GM21576 (cell line): Measurements from ENCODE around the gene RHOB.
"Not testable (repeated sequence)": the region's sequence is repeated elsewhere in the genome, so short reads cannot be mapped to it uniquely, and the experiment has no call there.

ENCODE experiments used
- ATAC-seq: cut with Tn5 transposase; IDR thresholded peaks from one replicate; pipeline ENCODE4 v1.9.1; 2021; ENCODE audit warnings: mild to moderate bottlenecking, moderate library complexity; ENCODE audit not compliant: unreplicated experiment

Gene RHOB

GRCh38 chr2:20422402-20423271, 24.2 kb upstream of the RHOB start:
- no peak for ATAC-seq

GRCh38 chr2:20423359-20423758, 23.5 kb upstream of the RHOB start:
- ATAC-seq: no peak

DNA sequence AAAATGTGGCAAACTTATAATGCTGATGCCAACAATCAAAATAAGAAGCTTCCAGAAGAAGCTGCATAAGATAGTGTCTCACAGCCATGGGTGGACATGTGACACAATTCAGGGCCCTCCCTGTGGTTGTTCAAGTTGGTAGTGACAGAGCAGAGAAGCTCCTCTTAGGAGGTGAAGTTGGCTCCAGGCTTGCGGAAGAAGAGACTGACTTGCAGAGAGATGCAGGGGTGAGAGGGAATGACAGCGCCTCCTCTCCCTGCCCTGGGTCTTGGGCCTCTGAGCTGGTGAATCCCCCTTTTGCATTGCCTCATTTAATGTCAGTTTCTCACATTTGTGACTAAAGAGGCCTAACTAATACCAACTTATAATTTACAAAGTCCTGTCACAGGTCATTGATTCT, 23.0 kb upstream of the RHOB start:
- no peak for ATAC-seq

GRCh38 chr2:20424300-20425290, 22.3 kb upstream of the RHOB start:
- ATAC-seq: peak; percentile 59

DNA sequence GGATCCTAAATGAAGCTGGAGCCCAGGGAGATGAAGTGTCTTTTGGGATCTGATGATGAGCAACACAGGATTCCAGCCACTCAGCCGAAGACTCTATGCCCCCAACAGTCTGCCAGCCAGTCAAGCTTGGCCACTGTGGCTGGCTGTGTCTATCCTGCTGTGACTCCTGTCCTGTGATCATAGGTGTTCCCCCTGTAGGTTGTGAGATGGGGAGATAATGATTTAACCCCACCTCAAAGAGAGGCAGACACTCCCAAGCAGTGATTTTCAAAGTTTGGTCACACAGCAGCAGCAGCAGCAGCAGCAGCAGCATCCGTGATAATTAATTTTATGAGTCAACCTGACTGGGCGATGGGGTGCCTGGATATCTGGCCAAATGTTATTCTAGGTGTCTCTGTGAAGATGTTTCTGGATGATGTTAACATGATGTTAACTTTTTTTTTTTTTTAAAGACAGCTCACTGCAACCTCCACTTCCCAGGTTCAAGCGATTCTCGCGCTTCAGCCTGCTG, 21.4 kb upstream of the RHOB start:
- peak; percentile 36 for ATAC-seq

DNA sequence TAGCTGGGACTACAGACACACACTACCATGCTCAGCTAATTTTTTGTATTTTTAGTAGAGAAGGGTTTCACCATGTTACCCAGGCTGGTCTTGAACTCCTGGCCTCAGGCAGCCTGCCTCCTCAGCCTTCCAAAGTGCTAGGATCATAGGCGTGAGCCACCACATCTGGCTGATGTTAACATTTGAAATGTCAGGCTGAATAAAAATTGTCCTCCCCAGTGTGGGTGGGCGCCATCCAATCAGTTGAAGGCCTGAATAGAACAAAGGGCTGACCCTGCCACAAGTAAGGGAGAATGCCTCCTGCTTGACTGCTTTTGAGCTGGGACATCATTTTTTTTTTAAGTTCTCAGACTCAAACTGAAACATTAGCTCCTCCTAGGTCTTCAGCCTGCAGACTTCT, 21.0 kb upstream of the RHOB start:
- no peak for ATAC-seq

DNA sequence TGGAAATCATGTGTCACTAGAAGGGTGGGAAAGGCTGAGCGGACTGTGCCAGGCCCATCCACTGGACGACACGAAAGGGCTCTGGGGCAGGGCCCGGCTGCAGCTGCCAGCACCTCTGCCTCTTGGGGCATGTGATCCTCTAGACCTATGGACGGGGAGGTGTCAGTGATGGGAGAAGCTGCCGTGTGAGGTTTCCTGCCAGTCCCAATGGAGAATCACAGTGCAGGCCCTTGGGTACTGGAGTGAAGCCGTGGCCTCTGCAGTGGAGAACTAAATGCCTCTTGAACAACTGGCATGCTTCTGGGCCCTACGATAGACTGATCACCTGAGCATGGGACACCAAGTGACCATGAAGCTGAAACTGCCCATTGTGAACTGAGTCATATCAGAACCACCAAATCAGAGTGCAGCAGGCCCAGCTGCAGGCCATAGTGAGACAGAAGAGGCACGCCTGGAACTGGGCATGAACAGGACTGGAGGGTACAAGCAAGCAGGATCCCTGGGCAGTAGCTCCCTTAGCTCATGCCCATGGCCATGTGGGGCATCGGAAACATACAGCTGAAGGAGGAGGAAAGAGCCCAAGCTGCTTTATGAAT, 18.8 kb upstream of the RHOB start:
- no peak for ATAC-seq

DNA sequence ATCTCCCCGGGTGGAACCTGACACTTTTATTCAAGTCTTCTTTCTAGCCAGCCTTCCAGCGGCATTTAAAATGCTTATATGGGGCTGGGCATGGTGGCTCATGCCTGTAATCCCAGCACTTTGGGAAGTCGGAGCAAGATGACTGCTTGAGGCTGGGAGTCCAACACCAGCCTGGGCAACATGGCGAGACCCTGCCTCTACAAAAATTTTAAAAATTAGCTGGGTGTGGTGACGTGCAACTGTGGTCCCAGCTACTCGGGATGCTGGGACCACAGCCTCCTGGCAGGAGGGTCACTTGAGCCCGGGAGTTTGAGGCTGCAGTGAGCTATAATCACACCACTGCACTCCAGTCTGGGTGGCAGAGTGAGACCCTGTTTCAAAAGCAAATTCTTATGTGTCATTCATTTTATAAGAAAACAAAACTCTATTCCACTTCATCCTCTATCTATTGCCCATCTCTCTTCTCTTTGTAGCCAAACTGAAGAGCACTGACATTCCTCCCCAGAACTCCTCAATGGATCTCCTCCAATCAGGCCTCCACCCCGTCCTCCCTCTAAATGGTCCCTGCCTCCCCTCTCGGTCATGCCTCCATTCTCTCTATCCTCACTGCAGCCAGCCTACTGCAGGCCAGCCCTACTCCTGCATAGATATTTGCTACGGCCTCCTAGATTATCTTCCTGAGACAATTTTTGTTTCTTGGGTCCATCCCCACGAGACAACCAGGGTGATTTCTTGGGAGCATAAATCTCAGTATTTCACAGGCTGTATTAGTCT, 18.0 kb upstream of the RHOB start:
- ATAC-seq: no peak

GRCh38 chr2:20429528-20429927, 17.3 kb upstream of the RHOB start:
- ATAC-seq: peak; percentile 75

- ATAC-seq: no peak
Measured at GRCh38 chr2:20430035-20430434, 16.8 kb upstream of the RHOB start.

- no peak for ATAC-seq
Measured at GRCh38 chr2:20430461-20431300, 16.2 kb upstream of the RHOB start.

- no peak for ATAC-seq
Measured at GRCh38 chr2:20431301-20431698, 15.6 kb upstream of the RHOB start.

DNA sequence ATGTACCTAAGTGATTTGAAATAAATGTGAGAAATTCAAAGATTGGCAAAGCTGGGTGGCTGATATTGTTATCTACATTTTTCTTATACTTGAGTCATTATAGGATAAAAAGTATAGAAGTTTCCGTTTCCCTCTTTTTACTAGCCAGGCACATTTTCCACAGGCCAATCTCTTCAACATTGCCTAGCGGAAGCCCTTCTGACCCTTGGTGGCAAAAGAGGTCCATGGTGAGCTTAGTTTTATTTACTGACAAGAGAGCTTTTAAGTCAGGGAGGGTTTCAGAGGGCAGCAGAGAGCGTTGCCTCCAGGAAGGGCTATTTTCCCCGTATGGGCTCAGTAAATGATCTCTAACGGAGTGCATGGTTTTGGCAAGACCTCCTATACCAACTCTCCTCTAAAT, 15.1 kb upstream of the RHOB start:
- ATAC-seq: no peak

GRCh38 chr2:20432714-20433113, 14.2 kb upstream of the RHOB start:
- no peak for ATAC-seq

DNA sequence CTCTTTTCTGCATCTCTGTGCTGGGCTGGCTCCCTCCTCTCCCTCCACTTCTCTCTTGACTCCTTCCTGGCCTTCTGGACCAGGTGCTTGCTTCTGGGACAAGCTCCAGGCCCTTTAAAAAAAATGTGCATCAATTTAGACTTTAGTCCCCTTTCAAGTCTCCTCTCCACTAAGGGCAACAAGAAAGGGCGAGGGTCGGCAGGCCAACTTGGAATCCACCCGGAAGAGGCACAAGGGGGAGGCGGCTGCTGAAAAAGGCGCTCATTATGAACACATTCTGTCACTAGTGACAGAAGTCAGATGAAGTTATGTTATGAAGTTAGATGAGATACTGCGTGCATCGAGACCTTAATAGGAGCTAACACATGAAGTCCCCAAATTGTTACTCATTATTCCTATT, 13.6 kb upstream of the RHOB start:
- ATAC-seq: no peak

GRCh38 chr2:20433946-20434553, 12.8 kb upstream of the RHOB start:
- no peak for ATAC-seq

DNA sequence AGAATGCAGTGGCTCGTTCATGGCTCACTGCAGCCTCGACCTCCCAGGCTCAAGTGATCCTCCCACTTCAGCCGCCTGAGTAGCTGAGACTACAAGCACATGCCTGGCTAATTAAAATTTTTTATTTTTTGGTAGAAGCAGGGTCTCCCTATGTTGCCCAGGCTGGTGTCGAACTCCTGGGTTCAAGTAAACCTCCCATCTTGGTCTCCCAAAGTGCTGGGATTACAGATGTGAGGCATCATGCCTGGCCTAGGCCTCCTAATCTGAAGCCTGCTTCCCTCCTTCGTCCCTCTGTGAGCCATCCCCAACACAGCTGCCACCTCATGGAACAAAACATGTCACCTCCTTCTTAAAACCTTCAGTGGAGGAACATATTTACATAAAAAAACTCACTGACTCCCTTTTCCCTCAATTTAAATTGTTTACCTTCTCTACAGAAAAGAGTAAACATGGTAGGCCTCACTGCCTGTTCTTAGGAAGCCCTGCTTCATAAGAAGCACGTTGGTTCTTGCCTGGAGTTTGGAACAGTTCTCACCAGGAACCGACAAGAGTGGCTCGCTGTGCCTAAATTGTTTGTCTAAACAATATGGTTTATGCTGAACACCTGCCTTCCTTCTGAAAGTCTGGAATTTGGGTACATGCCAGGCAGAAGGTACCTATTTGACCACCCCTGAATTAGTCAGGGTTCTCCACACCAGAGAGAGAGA, 12.1 kb upstream of the RHOB start:
- ATAC-seq: no peak

- ATAC-seq: not testable (repeated sequence)
Measured at GRCh38 chr2:20435456-20435855, 11.4 kb upstream of the RHOB start.
